ENCODE measurements around the gene ALCAM.
A peak's percentile ranks its signal among the peaks of the same experiment; 100 is the strongest.

ALCAM gene

GRCh38 chr3:105610473-105610872 lies 243.8 kb downstream of the ALCAM start:
- DNase-seq (ENCODE audit: low read depth): no peak
- no peak overlapping the region for H3K4me3 ChIP-seq (ENCODE audit: low read depth, low read length)

GRCh38 chr3:105611304-105612192 lies 244.8 kb downstream of the ALCAM start:
- no peak overlapping the region for H3K4me3 ChIP-seq (ENCODE audit: low read depth, low read length)
- no peak for DNase-seq (ENCODE audit: low read depth)

GRCh38 chr3:105613120-105613519 lies 246.4 kb downstream of the ALCAM start:
- H3K4me3 ChIP-seq (ENCODE audit: low read depth, low read length): no peak overlapping the region
- DNase-seq (ENCODE audit: low read depth): peak; percentile 35

GRCh38 chr3:105614288-105615030 lies 247.8 kb downstream of the ALCAM start:
- H3K4me3 ChIP-seq (ENCODE audit: low read depth, low read length): no peak overlapping the region
- peak; percentile 34 for DNase-seq (ENCODE audit: low read depth)

- no peak overlapping the region for H3K4me3 ChIP-seq (ENCODE audit: low read depth, low read length)
- DNase-seq (ENCODE audit: low read depth): no peak
Observed at GRCh38 chr3:105615814-105616213, 249.1 kb downstream of the ALCAM start.

DNA sequence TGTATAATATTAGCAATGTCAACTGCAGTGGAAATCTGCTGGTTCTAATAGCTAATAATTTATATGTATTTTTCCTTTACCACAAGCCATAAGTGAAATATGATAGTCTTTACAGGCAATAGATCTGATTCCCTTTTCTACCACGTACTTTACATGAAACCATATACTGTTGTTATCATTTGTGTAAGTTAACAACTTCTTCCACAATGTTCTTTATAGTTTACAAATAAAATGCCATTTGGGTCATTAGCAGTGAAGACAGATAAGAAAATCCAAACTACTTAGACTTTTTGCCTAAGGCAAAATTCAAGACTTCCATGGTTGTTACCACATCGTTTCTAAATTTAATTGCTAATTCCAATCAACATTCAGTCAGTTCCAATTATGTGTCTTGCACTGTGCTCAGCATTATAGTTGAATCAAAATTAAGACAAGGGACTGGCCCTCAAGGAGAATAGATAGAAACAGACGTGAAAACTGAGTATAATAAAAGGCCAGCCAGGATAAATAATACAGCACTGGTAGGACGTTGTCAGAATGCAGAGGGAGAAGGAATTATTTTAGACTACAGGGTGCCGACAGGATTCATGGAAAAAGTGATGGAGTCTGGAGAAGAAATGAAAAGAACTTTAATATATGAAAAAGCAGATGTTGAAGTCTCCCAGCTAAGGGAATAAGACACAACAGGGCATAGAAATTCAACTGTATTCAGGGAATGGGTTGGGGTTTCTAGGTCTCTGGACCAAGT lies 249.8 kb downstream of the ALCAM start:
- DNase-seq (ENCODE audit: low read depth): no peak
- no peak overlapping the region for H3K4me3 ChIP-seq (ENCODE audit: low read depth, low read length)

DNA sequence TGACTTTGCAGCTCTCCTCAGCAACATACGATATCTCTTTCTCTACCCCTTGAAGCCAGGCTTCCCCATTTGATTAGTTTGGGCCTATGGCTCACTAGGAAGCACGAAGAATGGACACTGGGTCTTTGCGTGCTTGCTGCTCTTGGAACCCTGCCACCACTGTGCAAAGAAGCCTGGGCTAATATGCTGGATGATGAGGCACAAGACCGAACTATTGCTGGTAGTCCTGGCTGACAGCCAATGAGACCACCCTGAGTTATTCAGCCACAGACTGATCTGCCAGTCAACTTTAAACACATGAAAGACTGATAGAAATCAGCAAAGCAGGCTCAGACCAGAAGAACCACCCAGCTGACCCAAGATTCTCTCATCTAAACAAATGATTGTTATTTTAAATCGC lies 251.8 kb downstream of the ALCAM start:
- DNase-seq (ENCODE audit: low read depth): no peak

DNA sequence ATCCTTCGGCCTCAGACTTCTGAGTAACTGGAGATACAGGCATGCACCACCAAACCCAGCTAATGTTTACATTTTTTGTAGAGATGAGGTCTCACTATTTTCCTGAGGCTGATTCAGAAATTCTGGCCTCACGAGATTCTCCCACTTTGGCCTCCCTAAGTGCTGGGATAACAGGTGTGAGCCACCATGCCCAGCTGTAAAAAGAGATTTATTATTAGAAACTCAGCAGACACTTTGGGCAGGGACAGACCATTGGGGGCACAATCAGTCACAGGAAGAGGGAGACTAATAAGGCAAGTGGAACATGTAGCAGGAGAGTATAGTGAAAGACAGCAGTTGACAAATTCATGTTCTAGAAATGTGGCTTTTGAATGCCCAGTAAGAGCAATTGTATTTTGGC lies 252.9 kb downstream of the ALCAM start:
- no peak for DNase-seq (ENCODE audit: low read depth)
- H3K4me3 ChIP-seq (ENCODE audit: low read depth, low read length): no peak overlapping the region

More for the DNA sequence above, 251.8 kb downstream of the ALCAM start:
- no peak overlapping the region for H3K4me3 ChIP-seq (ENCODE audit: low read depth, low read length)

- DNase-seq (ENCODE audit: low read depth): no peak
- no peak overlapping the region for H3K4me3 ChIP-seq (ENCODE audit: low read depth, low read length)
Observed at GRCh38 chr3:105620236-105620635, 253.5 kb downstream of the ALCAM start.

GRCh38 chr3:105622169-105622568 lies 255.5 kb downstream of the ALCAM start:
- DNase-seq (ENCODE audit: low read depth): no peak
- H3K4me3 ChIP-seq (ENCODE audit: low read depth, low read length): no peak overlapping the region

Data from skeletal muscle cell (primary cell).